ENCODE results near the gene HOXD8. TPM values are rescaled to one million over a fixed set of nuclear protein-coding genes. Genes with fewer than 3 reads are reported as not detected.
A peak's percentile ranks its signal among the peaks of the same experiment; 100 is the strongest.

The HOXD8 gene
- total and polyA plus RNA-seq, 2 of the 8 experiments (the other 6 are each of a cell fraction or from before 2014, with no cell fraction given): not detected

- Histone ChIP-seq H3K56ac (replicated peaks; ENCODE audit: insufficient read length, low read depth, low read length) (no peak overlapping the region), H4K5ac (ENCODE audit: insufficient read length, low read depth, low read length) (no peak overlapping the region), H3K27ac (ENCODE audit: low read depth, low read length) (no peak overlapping the region), H3K4me1 (replicated peaks in 1 of 4; ENCODE audit: control insufficient read depth in 3 of 4, insufficient read depth in 4 of 4, low read length in 3 of 4) (peaks cover 0 to 13% (median 4%) of the 10 kb centered on the region in 4 experiments; a peak in 4 of 7 replicates), H2BK12ac (ENCODE audit: low read depth, low read length) (no peak overlapping the region), H3K4me2 (ENCODE audit: insufficient read depth in 1 of 2, low read depth in 2 of 2, low read length in 2 of 2) (no peak overlapping the region), H3K36me3 (ENCODE audit: control insufficient read depth in 2 of 4, insufficient read depth in 4 of 4, low read length in 3 of 4) (peaks cover 0 to 22% (median 0%) of the 10 kb centered on the region in 4 experiments; a peak in 1 of 8 replicates), H3K4me3 (ENCODE audit: extremely low read depth in 1 of 4, insufficient read depth in 2 of 4, low read depth in 3 of 4, low read length in 4 of 4) (no peak overlapping the region), H3K27me3 (replicated peaks in 1 of 4; ENCODE audit: control insufficient read depth in 3 of 4, extremely low read depth in 1 of 4, insufficient read depth in 3 of 4, low read length in 3 of 4) (peaks cover 92 to 100% (median 100%) of the 10 kb centered on the region in 4 experiments), H2BK120ac (replicated peaks; ENCODE audit: low read depth, low read length) (no peak overlapping the region), H3K14ac (ENCODE audit: insufficient read length) (no peak overlapping the region), H3K18ac (ENCODE audit: extremely low read depth, low read length) (no peak overlapping the region), H2BK15ac (ENCODE audit: low read length) (no peak overlapping the region), H2BK20ac (ENCODE audit: low read length) (no peak overlapping the region), H3K9ac (replicated peaks in 1 of 4; ENCODE audit: extremely low read depth in 1 of 4, low read depth in 3 of 4, low read length in 3 of 4) (no peak overlapping the region), H4K8ac (ENCODE audit: extremely low read depth, insufficient read depth, low read length) (0 out of 2 replicates have a peak overlapping the region, but pooled peaks have one; percentile 21), H4K91ac (replicated peaks; ENCODE audit: insufficient read length, low read length) (no peak overlapping the region), H3K79me1 (ENCODE audit: low read depth, low read length) (no peaks in the 10 kb centered on the region), H3K79me2 (ENCODE audit: control insufficient read depth in 1 of 2, insufficient read depth in 2 of 2, low read length in 2 of 2) (no peaks in the 10 kb centered on the region), H2BK5ac (ENCODE audit: low read depth, low read length) (no peak overlapping the region), H3K23ac (ENCODE audit: insufficient read length) (no peak overlapping the region), H2AK5ac (ENCODE audit: low read depth, low read length) (0 out of 2 replicates have a peak overlapping the region, but pooled peaks have one; percentile 27), H4K20me1 (replicated peaks in 1 of 2; ENCODE audit: control insufficient read depth in 1 of 2, insufficient read depth in 2 of 2, low read length in 2 of 2) (peaks cover 21 to 35% of the 10 kb centered on the region in 2 experiments), H3K4ac (replicated peaks; ENCODE audit: insufficient read length, low read depth, low read length) (no peak overlapping the region), H3K9me3 (ENCODE audit: insufficient read depth in 2 of 2, low read depth in 1 of 2, low read length in 1 of 2) (peaks cover 0 to 16% of the 10 kb centered on the region in 2 experiments; a peak in 2 of 4 replicates), H2AFZ (ENCODE audit: low read length) (no peak overlapping the region), H3K23me2 (ENCODE audit: low read depth, low read length) (peaks cover 2% of the 10 kb centered on the region; the same call in 1 of the 2 replicates)
- TF ChIP-seq HDAC2 (IDR thresholded peaks at IDR 0.05; ENCODE audit: borderline replicate concordance in 1 of 2, low read depth in 2 of 2, low read length in 2 of 2) (no peak), EZH2 (IDR thresholded peaks at IDR 0.05; ENCODE audit: low read depth, low read length, severe bottlenecking) (peak; percentile 49), SUZ12 (IDR thresholded peaks at IDR 0.05; ENCODE audit: low read length) (peak; percentile 79), RNF2 (IDR thresholded peaks at IDR 0.05; ENCODE audit: borderline replicate concordance, low read depth, low read length, missing control alignments, poor library complexity, severe bottlenecking) (peak; percentile 17)
- POLR2A ChIA-PET (ENCODE audit: partially characterized antibody): no interaction called here
- CTCF ChIA-PET (ENCODE audit: partially characterized antibody): interaction anchor here (1.1 to 5.1 kb wide), 9 partner anchors 9 to 519 kb away, joined by 3 to 19 read pairs (median 4); no protein-coding TSS in a partner anchor
- DNase-seq (ENCODE audit: low read depth in 1 of 2, low spot score in 2 of 2) (no peak), FAIRE-seq (no peak)
- WGBS, 2 experiments (ENCODE audit: extremely low coverage in 1 of 2, insufficient coverage in 1 of 2, insufficient read length in 1 of 2, insufficient replicate concordance in 2 of 2, low coverage in 1 of 2, low lambda C conversion rate in 2 of 2, missing lambda C conversion rate in 1 of 2): 49% methylated on average over 10 of the region's 11 CpGs; no CpG with 5 or more reads in 1 of the 2 experiments
These were observed 11.6 kb upstream of the HOXD8 start for GRCh38 chr2:176117823-176118371.
